Measurements from ENCODE around the gene MRPL12.

GRCh38 chr17:81664051-81664470 is 39.1 kb upstream of the MRPL12 start:
- TF ChIP-seq CREB1 (CRISPR knock-in tag; IDR thresholded peaks at IDR 0.05; ENCODE audit: low read depth) (no peak), POLR2AphosphoS5 (IDR thresholded peaks at IDR 0.05; ENCODE audit: low read depth) (peak; percentile 29; the same call in 1 of the 2 replicates)

Data from GM23338 (cell line).